Fibroblast of pulmonary artery (primary cell): Measurements from ENCODE around the gene STK26.

Experiments used
- DNase-seq: peaks from one replicate; pipeline ENCODE4 v3.0.0-alpha.2; 2010; ENCODE audit warnings: low read depth
- H3K4me3 ChIP-seq: replicated peaks from 2 replicates; pipeline ENCODE4 v1.5.1; 2011; ENCODE audit warnings: low read depth, mild to moderate bottlenecking, control low read depth, low read length, moderate library complexity
- CTCF ChIP-seq: IDR thresholded peaks from 2 replicates; pipeline ENCODE4 v1.5.1; 2011; ENCODE audit warnings: mild to moderate bottlenecking, control low read depth, low read length, inconsistent platforms; ENCODE audit errors: missing control alignments

The STK26 gene

DNA sequence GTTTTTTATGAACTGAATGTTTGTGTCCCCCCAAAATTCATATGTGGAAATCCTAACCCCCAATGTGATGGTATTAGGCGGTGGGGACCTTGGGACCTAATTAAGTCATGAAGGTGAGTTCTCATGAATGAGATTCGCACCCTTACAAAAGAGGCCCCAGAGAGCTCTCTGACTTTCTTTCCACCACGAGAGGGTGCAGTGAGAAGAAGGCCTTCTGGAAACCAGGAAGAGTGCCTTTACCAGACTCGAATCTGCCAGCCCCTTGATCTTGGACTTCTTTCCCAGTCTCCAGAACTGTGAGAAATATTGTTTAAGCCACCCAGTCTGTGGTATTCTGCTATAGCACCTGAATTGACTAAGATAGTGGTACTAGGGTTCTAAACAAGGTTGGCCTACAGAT is 40.8 kb downstream of the STK26 start:
- H3K4me3 ChIP-seq, result no peak overlapping the region
- DNase-seq, result no peak
- TF ChIP-seq CTCF, result no peak

- H3K4me3 ChIP-seq, result no peak overlapping the region
- DNase-seq, result no peak
- TF ChIP-seq CTCF, result no peak
These were observed 45.3 kb downstream of the STK26 start for GRCh38 chrX:132068405-132068804.

DNA sequence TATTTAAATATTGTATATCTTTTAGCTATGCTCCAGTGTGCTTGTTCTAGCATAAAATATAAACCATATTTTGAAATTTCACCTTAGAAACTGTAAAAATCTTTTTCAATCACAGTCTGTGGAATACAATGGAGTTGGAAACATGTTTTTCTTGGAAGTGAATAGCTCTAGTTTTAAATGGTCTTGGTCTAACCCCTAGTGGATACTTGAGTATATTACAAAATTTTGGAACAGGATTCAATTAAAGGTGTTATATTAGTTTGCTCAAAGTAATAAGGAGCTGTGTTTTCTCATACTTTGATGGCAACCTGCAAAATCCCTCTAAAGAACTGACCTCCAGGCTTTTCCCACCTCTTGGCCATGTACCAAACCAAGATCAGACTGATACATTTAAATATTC is 48.2 kb downstream of the STK26 start:
- TF ChIP-seq CTCF, result peak; percentile 36
- no peak overlapping the region for H3K4me3 ChIP-seq
- peak; percentile 36 for DNase-seq

DNA sequence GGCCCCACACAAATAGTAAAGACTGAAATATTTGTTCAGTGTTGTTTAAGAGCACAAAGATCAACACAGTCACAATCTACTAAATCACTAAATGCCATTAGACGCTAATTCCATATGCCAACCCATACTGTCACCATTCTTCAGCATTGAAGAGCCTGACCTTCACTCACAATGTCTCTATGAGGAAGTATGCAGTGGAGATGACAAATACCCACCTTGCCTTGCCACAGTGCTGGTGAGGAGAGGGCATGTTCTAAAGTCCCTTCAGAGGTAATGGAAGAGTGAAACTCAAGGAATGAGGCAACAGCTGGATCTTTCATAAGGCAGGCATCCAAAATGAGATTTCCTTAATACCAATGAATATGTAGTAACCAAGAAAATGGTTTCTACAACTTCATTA is 54.3 kb downstream of the STK26 start:
- TF ChIP-seq CTCF, result no peak
- no peak for DNase-seq
- no peak overlapping the region for H3K4me3 ChIP-seq

DNA sequence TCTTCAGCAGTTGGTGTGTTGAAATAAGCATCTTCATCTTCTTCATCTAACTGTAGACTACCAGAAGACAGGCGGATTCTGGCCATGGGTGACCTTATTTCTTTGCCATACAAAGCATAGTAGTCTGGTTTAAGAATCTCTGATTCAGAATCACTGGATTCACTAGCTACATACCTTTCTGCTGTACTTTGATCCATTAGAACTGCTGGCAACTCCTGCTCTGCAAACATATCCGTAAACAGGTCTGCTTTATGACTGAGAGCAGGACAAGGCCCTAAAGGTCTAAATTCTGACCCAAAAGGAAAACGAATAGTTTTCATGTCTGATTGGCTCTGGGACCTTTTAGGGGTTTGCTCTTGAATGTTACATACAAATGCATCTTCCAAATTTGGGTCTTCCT is 54.8 kb downstream of the STK26 start:
- DNase-seq, result no peak
- no peak overlapping the region for H3K4me3 ChIP-seq
- TF ChIP-seq CTCF, result no peak

- H3K4me3 ChIP-seq, result no peak overlapping the region
- no peak for TF ChIP-seq CTCF
- no peak for DNase-seq
These were observed 62.7 kb downstream of the STK26 start for GRCh38 chrX:132085786-132086185.

DNA sequence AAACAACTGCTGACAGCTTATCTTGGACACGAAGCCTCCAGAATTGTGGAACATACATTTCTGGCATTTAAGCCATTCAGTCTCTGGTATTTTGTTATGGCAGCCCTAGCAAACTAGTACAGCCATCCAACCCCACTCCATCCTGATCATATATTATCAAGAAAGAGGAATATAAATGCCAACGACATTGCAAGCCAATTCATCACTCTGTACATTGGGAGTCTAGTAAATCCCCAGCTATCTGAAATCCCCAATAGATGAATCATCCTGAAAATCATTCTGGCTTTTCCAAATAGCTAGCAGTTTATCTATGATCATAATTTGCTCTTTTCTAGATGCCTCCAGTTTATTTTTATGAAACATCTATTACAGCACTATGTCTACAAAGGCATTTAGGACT is 63.6 kb downstream of the STK26 start:
- TF ChIP-seq CTCF, result no peak
- peak; percentile 36 for DNase-seq

More for the DNA sequence above, 63.6 kb downstream of the STK26 start:
- H3K4me3 ChIP-seq, result no peak overlapping the region
